Mesenchymal stem cell (in vitro differentiated cells and primary cell): ENCODE data around the gene ITGA5.

Source experiments
- DNase-seq: peaks from one replicate; pipeline ENCODE4 v3.0.0-alpha.2; 2013
- H2AFZ ChIP-seq: one replicate; pipeline ENCODE4 v1.6.1; 2013; ENCODE audit warnings: low read depth, mild to moderate bottlenecking, control low read depth, inconsistent platforms, low read length, moderate library complexity
- H2AK5ac ChIP-seq: 2 replicates; pipeline ENCODE4 v1.6.1; 2013; ENCODE audit warnings: low read length, moderate library complexity, mild to moderate bottlenecking, inconsistent platforms; ENCODE audit not compliant: severe bottlenecking
- H2BK120ac ChIP-seq: one replicate; pipeline ENCODE4 v1.6.1; 2013; ENCODE audit warnings: low read depth, mild to moderate bottlenecking, inconsistent platforms, low read length, moderate library complexity
- H2BK12ac ChIP-seq, 2 experiments: one replicate each; pipeline ENCODE4 v1.6.1; 2013; ENCODE audit warnings: inconsistent platforms in 2 of 2, low read length in 2 of 2, mild to moderate bottlenecking in 2 of 2, moderate library complexity in 2 of 2, control low read depth in 1 of 2
- H2BK15ac ChIP-seq: one replicate; pipeline ENCODE4 v1.6.1; 2013; ENCODE audit warnings: mild to moderate bottlenecking, low read depth, inconsistent platforms; ENCODE audit not compliant: poor library complexity, severe bottlenecking
- H2BK5ac ChIP-seq: 2 replicates; pipeline ENCODE4 v1.6.1; 2013; ENCODE audit warnings: low read depth, mild to moderate bottlenecking, low read length, control low read depth, inconsistent platforms; ENCODE audit not compliant: poor library complexity, severe bottlenecking
- H3K14ac ChIP-seq, 2 experiments: one replicate each; pipeline ENCODE4 v1.6.1; 2013; ENCODE audit warnings: inconsistent platforms in 2 of 2, low read length in 2 of 2, control low read depth in 1 of 2, mild to moderate bottlenecking in 1 of 2, moderate library complexity in 1 of 2
- H3K18ac ChIP-seq, 2 experiments: one replicate each; pipeline ENCODE4 v1.6.1; 2013; ENCODE audit warnings: inconsistent platforms in 2 of 2, low read length in 2 of 2, control low read depth in 1 of 2, low read depth in 1 of 2, mild to moderate bottlenecking in 1 of 2
- H3K23ac ChIP-seq, 2 experiments: one replicate each; pipeline ENCODE4 v1.6.1; 2013; ENCODE audit warnings: inconsistent platforms in 2 of 2, low read length in 2 of 2, mild to moderate bottlenecking in 2 of 2, moderate library complexity in 2 of 2, control low read depth in 1 of 2
- H3K27ac ChIP-seq: 2 replicates; pipeline ENCODE4 v1.5.1; 2013; ENCODE audit warnings: mild to moderate bottlenecking, moderate library complexity, low read length, control low read depth, inconsistent platforms; ENCODE audit not compliant: poor library complexity, severe bottlenecking
- H3K27me3 ChIP-seq, 2 experiments: 2 replicates each; pipeline versions ENCODE4 v1.6.1 to v1.7.0; 2013; ENCODE audit warnings: low read length in 2 of 2, mild to moderate bottlenecking in 2 of 2, moderate library complexity in 2 of 2, control low read depth in 1 of 2, inconsistent platforms in 1 of 2; ENCODE audit not compliant: control insufficient read depth in 1 of 2, insufficient read depth in 1 of 2
- H3K36me3 ChIP-seq, 2 experiments: 2 replicates each; pipeline versions ENCODE4 v1.6.1 to v1.7.0; 2013; ENCODE audit warnings: low read length in 2 of 2, control low read depth in 1 of 2, inconsistent platforms in 1 of 2, low read depth in 1 of 2, mild to moderate bottlenecking in 1 of 2; ENCODE audit not compliant: insufficient read depth in 2 of 2, control insufficient read depth in 1 of 2
- H3K4ac ChIP-seq, 2 experiments: one replicate each; pipeline ENCODE4 v1.6.1; 2013; ENCODE audit warnings: inconsistent platforms in 2 of 2, low read length in 2 of 2, mild to moderate bottlenecking in 2 of 2, moderate library complexity in 2 of 2, control low read depth in 1 of 2, low read depth in 1 of 2
- H3K4me1 ChIP-seq: 2 replicates; pipeline ENCODE4 v1.6.1; 2013; ENCODE audit warnings: low read depth, low read length, control low read depth; ENCODE audit not compliant: control insufficient read depth, insufficient read depth
- H3K4me2 ChIP-seq: 2 replicates; pipeline ENCODE4 v1.6.1; 2013; ENCODE audit warnings: low read length, mild to moderate bottlenecking, inconsistent platforms; ENCODE audit not compliant: poor library complexity, severe bottlenecking
- H3K4me3 ChIP-seq, 2 experiments: 2 replicates each; pipeline versions ENCODE4 v1.5.1 to v1.7.0; 2013; ENCODE audit warnings: low read length in 2 of 2, mild to moderate bottlenecking in 2 of 2, control low read depth in 1 of 2, low read depth in 1 of 2; ENCODE audit not compliant: insufficient read depth in 1 of 2
- H3K79me1 ChIP-seq: replicated peaks from 2 replicates; pipeline ENCODE4 v1.6.1; 2013; ENCODE audit warnings: mild to moderate bottlenecking, control low read depth, low read length, inconsistent platforms; ENCODE audit not compliant: poor library complexity, severe bottlenecking
- H3K9ac ChIP-seq: 2 replicates; pipeline ENCODE4 v1.7.0; 2013; ENCODE audit warnings: mild to moderate bottlenecking, low read length, moderate library complexity
- H3K9me3 ChIP-seq: 2 replicates; pipeline ENCODE4 v1.7.0; 2013; ENCODE audit warnings: mild to moderate bottlenecking, low read length; ENCODE audit not compliant: control insufficient read depth
- H4K8ac ChIP-seq: one replicate; pipeline ENCODE4 v1.6.1; 2013; ENCODE audit warnings: inconsistent platforms, mild to moderate bottlenecking, low read length, moderate library complexity
- H4K91ac ChIP-seq: one replicate; pipeline ENCODE4 v1.6.1; 2013; ENCODE audit warnings: mild to moderate bottlenecking, low read length, inconsistent platforms
- whole genome bisulfite sequencing: methylation state at CpG from one replicate; pipeline ENCODE4 v1.1.7; 2013; ENCODE audit warnings: mixed read lengths; 5-methylcytosine and 5-hydroxymethylcytosine counted together

ITGA5 gene

GRCh38 chr12:54412786-54413185, 6.3 kb downstream of the ITGA5 start:
- no peaks in the 10 kb centered on the region for H3K9me3 ChIP-seq
- H3K23ac ChIP-seq = peak overlapping the region in 1 of 2 experiments; percentile 35
- peak overlapping the region; percentile 75 for H3K9ac ChIP-seq
- H3K4me1 ChIP-seq = peaks cover 35% of the 10 kb centered on the region
- peak overlapping the region; percentile 40 for H2AK5ac ChIP-seq
- no peak for DNase-seq
- no peak overlapping the region for H3K27ac ChIP-seq
- H3K4me2 ChIP-seq = no peak overlapping the region
- H2BK12ac ChIP-seq = peak overlapping the region; percentile 23 to 29
- no peak overlapping the region for H2AFZ ChIP-seq
- no peak overlapping the region for H2BK120ac ChIP-seq
- no peak overlapping the region for H2BK5ac ChIP-seq
- 97% methylated on average over 2 of the region's 3 CpGs for WGBS
- H3K4ac ChIP-seq = peak overlapping the region in 1 of 2 experiments; percentile 71
- peaks cover 33% of the 10 kb centered on the region for H3K79me1 ChIP-seq
- no peaks in the 10 kb centered on the region for H3K27me3 ChIP-seq
- H4K91ac ChIP-seq = no peak overlapping the region
- peaks cover 29 to 35% of the 10 kb centered on the region in 2 experiments for H3K36me3 ChIP-seq
- H2BK15ac ChIP-seq = no peak overlapping the region
- peak overlapping the region; percentile 75 for H4K8ac ChIP-seq
- H3K14ac ChIP-seq = no peak overlapping the region
- peak overlapping the region; percentile 6 to 56 for H3K18ac ChIP-seq
- peak overlapping the region in 1 of 2 experiments; percentile 17 for H3K4me3 ChIP-seq

- 95% methylated on average over 4 of the region's 4 CpGs for WGBS
- DNase-seq = no peak
- no peak overlapping the region for H2AK5ac ChIP-seq
Measured at GRCh38 chr12:54412348-54412747, 6.7 kb downstream of the ITGA5 start.

GRCh38 chr12:54411391-54412241, 7.5 kb downstream of the ITGA5 start:
- Histone ChIP-seq H2BK120ac (no peak overlapping the region), H3K4me2 (no peak overlapping the region), H3K9ac (peak overlapping the region; percentile 75), H3K18ac (peak overlapping the region; percentile 63 to 67), H3K23ac (no peak overlapping the region), H3K4ac (peak overlapping the region in 1 of 2 experiments; percentile 3), H3K27ac (peak overlapping the region; percentile 33), H2BK15ac (no peak overlapping the region), H2AFZ (no peak overlapping the region), H3K79me1 (peaks cover 33% of the 10 kb centered on the region), H2BK12ac (peak overlapping the region in 1 of 2 experiments; percentile 12), H3K27me3 (no peaks in the 10 kb centered on the region), H3K36me3 (peaks cover 35 to 47% of the 10 kb centered on the region in 2 experiments), H3K4me1 (peaks cover 28% of the 10 kb centered on the region), H2AK5ac (no peak overlapping the region), H4K8ac (peak overlapping the region; percentile 43), H3K4me3 (peak overlapping the region in 1 of 2 experiments; percentile 17), H2BK5ac (no peak overlapping the region), H4K91ac (peak overlapping the region; percentile 25), H3K14ac (no peak overlapping the region), H3K9me3 (no peaks in the 10 kb centered on the region)
- 37% methylated on average over 10 of the region's 10 CpGs for WGBS
- DNase-seq = peak; percentile 97

More at GRCh38 chr12:54412348-54412747, 6.7 kb downstream of the ITGA5 start:
- peak overlapping the region; percentile 65 for H4K91ac ChIP-seq
- H2BK12ac ChIP-seq = no peak overlapping the region
- no peak overlapping the region for H3K4me2 ChIP-seq
- H3K79me1 ChIP-seq = peaks cover 33% of the 10 kb centered on the region
- H2BK120ac ChIP-seq = no peak overlapping the region
- H2BK15ac ChIP-seq = peak overlapping the region; percentile 41
- H3K23ac ChIP-seq = no peak overlapping the region
- no peak overlapping the region for H3K4ac ChIP-seq
- no peaks in the 10 kb centered on the region for H3K27me3 ChIP-seq
- H3K4me3 ChIP-seq = peak overlapping the region in 1 of 2 experiments; percentile 17
- H3K9me3 ChIP-seq = no peaks in the 10 kb centered on the region
- peak overlapping the region; percentile 75 for H3K9ac ChIP-seq
- peaks cover 34 to 39% of the 10 kb centered on the region in 2 experiments for H3K36me3 ChIP-seq
- no peak overlapping the region for H3K14ac ChIP-seq
- H3K4me1 ChIP-seq = peaks cover 32% of the 10 kb centered on the region
- no peak overlapping the region for H2AFZ ChIP-seq
- peak overlapping the region in 1 of 2 experiments; percentile 6 for H3K18ac ChIP-seq
- no peak overlapping the region for H2BK5ac ChIP-seq
- H4K8ac ChIP-seq = no peak overlapping the region
- H3K27ac ChIP-seq = peak overlapping the region; percentile 17

GRCh38 chr12:54409267-54409666, 9.8 kb downstream of the ITGA5 start:
- no peak for DNase-seq
- no peak overlapping the region for H2BK120ac ChIP-seq
- H3K36me3 ChIP-seq = peaks cover 54 to 69% of the 10 kb centered on the region in 2 experiments
- no peak overlapping the region for H3K27ac ChIP-seq
- peaks cover 43% of the 10 kb centered on the region for H3K79me1 ChIP-seq
- no peak overlapping the region for H3K4me2 ChIP-seq
- no peak overlapping the region for H2BK5ac ChIP-seq
- H3K27me3 ChIP-seq = no peaks in the 10 kb centered on the region
- no peak overlapping the region for H2BK15ac ChIP-seq
- H4K91ac ChIP-seq = no peak overlapping the region
- no peak overlapping the region for H3K23ac ChIP-seq
- no peak overlapping the region for H3K18ac ChIP-seq
- no peak overlapping the region for H3K14ac ChIP-seq
- no peak overlapping the region for H2AFZ ChIP-seq
- no peak overlapping the region for H2BK12ac ChIP-seq
- H4K8ac ChIP-seq = peak overlapping the region; percentile 27
- H3K4me1 ChIP-seq = peaks cover 22% of the 10 kb centered on the region
- no peak overlapping the region for H3K4me3 ChIP-seq
- H3K4ac ChIP-seq = no peak overlapping the region
- peak overlapping the region; percentile 17 for H3K9ac ChIP-seq
- H2AK5ac ChIP-seq = no peak overlapping the region
- no peaks in the 10 kb centered on the region for H3K9me3 ChIP-seq
- WGBS = 100% methylated on average over 8 of the region's 8 CpGs
